ENCODE results near the gene YIPF6. TPM values are rescaled to one million over a fixed set of nuclear protein-coding genes. Genes with fewer than 3 reads are reported as not detected.
"Not testable (repeated sequence)": the region's sequence is repeated elsewhere in the genome, so short reads cannot be mapped to it uniquely, and the experiment has no call there.

The YIPF6 gene
- total RNA-seq, 1 donor from 2014 or later: 33.3 TPM

- Mint-ChIP-seq H3K4me1 (no peaks in the 10 kb centered on the region), H3K36me3 (no peaks in the 10 kb centered on the region), H3K4me3 (no peak overlapping the region), H3K27me3 (ENCODE audit: low read depth) (no peaks in the 10 kb centered on the region), H3K9me3 (peaks cover 23% of the 10 kb centered on the region), H3K27ac (no peak overlapping the region)
- TF ChIP-seq CTCF (IDR thresholded peaks at IDR 0.05; ENCODE audit: unreplicated experiment): no peak
- no peak for DNase-seq (ENCODE audit: low spot score in 2 of 2, unreplicated experiment in 2 of 2)
These were observed 17.9 kb upstream of the YIPF6 start for GRCh38 chrX:68480969-68481368.

DNA sequence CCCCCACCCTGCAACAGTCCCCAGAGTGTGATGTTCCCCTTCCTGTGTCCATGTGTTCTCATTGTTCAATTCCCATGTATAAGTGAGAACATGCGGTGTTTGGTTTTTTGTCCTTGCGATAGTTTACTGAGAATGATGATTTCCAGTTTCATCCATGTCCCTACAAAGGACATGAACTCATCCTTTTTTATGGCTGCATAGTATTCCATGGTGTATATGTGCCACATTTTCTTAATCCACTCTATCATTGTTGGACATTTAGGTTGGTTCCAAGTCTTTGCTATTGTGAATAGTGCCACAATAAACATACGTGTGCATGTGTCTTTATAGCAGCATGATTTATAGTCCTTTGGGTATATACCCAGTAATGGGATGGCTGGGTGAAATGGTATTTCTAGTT, 12.7 kb upstream of the YIPF6 start:
- H3K9me3 Mint-ChIP-seq: peaks cover 18% of the 10 kb centered on the region
- not testable (repeated sequence) for H3K36me3 Mint-ChIP-seq; DNase-seq (ENCODE audit: low spot score in 2 of 2, unreplicated experiment in 2 of 2); H3K4me1 Mint-ChIP-seq; H3K27me3 Mint-ChIP-seq (ENCODE audit: low read depth); H3K4me3 Mint-ChIP-seq; H3K27ac Mint-ChIP-seq

- Mint-ChIP-seq H3K4me1 (no peaks in the 10 kb centered on the region), H3K9me3 (peaks cover 18% of the 10 kb centered on the region), H3K27ac (no peak overlapping the region), H3K36me3 (no peaks in the 10 kb centered on the region), H3K27me3 (ENCODE audit: low read depth) (no peaks in the 10 kb centered on the region), H3K4me3 (no peak overlapping the region)
- DNase-seq (ENCODE audit: low spot score in 2 of 2, unreplicated experiment in 2 of 2): no peak
- no peak for TF ChIP-seq CTCF (IDR thresholded peaks at IDR 0.05; ENCODE audit: unreplicated experiment)
These were observed 11.6 kb upstream of the YIPF6 start for GRCh38 chrX:68487254-68487653.

DNA sequence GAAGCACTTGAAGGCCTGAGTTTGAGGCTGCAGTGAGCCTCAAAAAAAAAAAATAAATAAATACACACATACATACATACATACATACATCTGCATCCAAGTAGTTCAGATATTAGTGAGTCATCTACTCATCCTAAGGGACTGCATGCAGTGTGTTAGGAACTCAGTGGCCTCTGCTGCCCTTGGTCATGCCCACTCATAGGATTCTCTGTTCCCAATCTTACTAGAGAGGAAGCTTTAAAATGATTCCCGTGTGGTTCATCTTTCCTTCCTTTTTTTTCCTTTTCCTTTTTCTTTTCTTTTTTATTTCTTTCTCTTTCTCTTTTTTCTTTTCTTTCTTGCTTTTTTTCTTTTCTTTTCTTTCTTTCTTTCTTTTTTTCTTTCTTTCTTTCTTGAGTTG, 10.9 kb upstream of the YIPF6 start:
- no peak for DNase-seq (ENCODE audit: low spot score in 2 of 2, unreplicated experiment in 2 of 2)
- Mint-ChIP-seq H3K27ac (no peak overlapping the region), H3K4me3 (no peak overlapping the region), H3K27me3 (ENCODE audit: low read depth) (no peaks in the 10 kb centered on the region), H3K36me3 (no peaks in the 10 kb centered on the region), H3K4me1 (no peaks in the 10 kb centered on the region), H3K9me3 (peaks cover 18% of the 10 kb centered on the region)
- no peak for TF ChIP-seq CTCF (IDR thresholded peaks at IDR 0.05; ENCODE audit: unreplicated experiment)

- no peaks in the 10 kb centered on the region for H3K4me1 Mint-ChIP-seq
- no peaks in the 10 kb centered on the region for H3K27me3 Mint-ChIP-seq (ENCODE audit: low read depth)
- peaks cover 18% of the 10 kb centered on the region for H3K9me3 Mint-ChIP-seq
- no peak for DNase-seq (ENCODE audit: low spot score in 2 of 2, unreplicated experiment in 2 of 2)
- no peak overlapping the region for H3K4me3 Mint-ChIP-seq
- H3K36me3 Mint-ChIP-seq: no peaks in the 10 kb centered on the region
- TF ChIP-seq CTCF (IDR thresholded peaks at IDR 0.05; ENCODE audit: unreplicated experiment): no peak
- no peak overlapping the region for H3K27ac Mint-ChIP-seq
These were observed 10.2 kb upstream of the YIPF6 start for GRCh38 chrX:68488657-68489056.

- no peaks in the 10 kb centered on the region for H3K4me1 Mint-ChIP-seq
- no peak for TF ChIP-seq CTCF (IDR thresholded peaks at IDR 0.05; ENCODE audit: unreplicated experiment)
- H3K36me3 Mint-ChIP-seq: no peaks in the 10 kb centered on the region
- DNase-seq (ENCODE audit: low spot score in 2 of 2, unreplicated experiment in 2 of 2): no peak
- H3K27me3 Mint-ChIP-seq (ENCODE audit: low read depth): no peaks in the 10 kb centered on the region
- H3K4me3 Mint-ChIP-seq: no peak overlapping the region
- H3K27ac Mint-ChIP-seq: no peak overlapping the region
- peaks cover 18% of the 10 kb centered on the region for H3K9me3 Mint-ChIP-seq
These were observed 8.2 kb upstream of the YIPF6 start for GRCh38 chrX:68490644-68491043.
